Mucosa of descending colon (tissue), 3 donors: Measurements from ENCODE around the gene RNU6-9. TPM values are rescaled to one million over a fixed set of nuclear protein-coding genes. Genes with fewer than 3 reads are reported as not detected.

Experiments
- ATAC-seq: fragments of 200-7000 bp; cut with Tn5 transposase; one replicate; pipeline ENCODE4 v1.9.1; 2020; ENCODE audit warnings: mild to moderate bottlenecking, moderate library complexity
- DNase-seq, 3 donors: peaks; one replicate each; pipeline ENCODE4 v3.0.0-alpha.2; 2020
- H3K36me3 ChIP-seq: fragments of 200-600 bp; one replicate; pipeline ENCODE4 v1.8.0; 2021; ENCODE audit warnings: low read depth, mild to moderate bottlenecking
- H3K4me1 ChIP-seq: fragments of 200-600 bp; one replicate; pipeline ENCODE4 v1.8.0; 2021; ENCODE audit warnings: low read depth, mild to moderate bottlenecking
- H3K4me3 ChIP-seq: fragments of 200-600 bp; one replicate; pipeline ENCODE4 v1.8.0; 2021; ENCODE audit warnings: mild to moderate bottlenecking
- H3K9me3 ChIP-seq: fragments of 200-600 bp; one replicate; pipeline ENCODE4 v1.8.0; 2021; ENCODE audit warnings: mild to moderate bottlenecking
- CTCF ChIP-seq: fragments of 200-600 bp; IDR thresholded peaks from one replicate; pipeline ENCODE4 v1.8.0; 2022; ENCODE audit warnings: antibody characterized with exemption, mild to moderate bottlenecking
- intact Hi-C, 2 donors: fragments of 100-400 bp; cut with DNase I in 1 of 2; cut with micrococcal nuclease in 1 of 2; formaldehyde crosslinking; loops; one replicate each; pipeline versions ENCODE4 v1.11.0 to v1.11.1; 2022; cut with DNase I, micrococcal nuclease
- total RNA-seq, 3 donors: library from RNA; stranded (reverse); fragmentation: NEBNext Ultra II Directional in 2 of 3; extraction: Animal tissue kit (Norgen Biotek cat#: 25700) in 2 of 3; gene quantifications; one replicate each; pipeline versions ENCODE4 v1.2.1 to v1.2.4, GENCODE V29; 2021 to 2023
- donor health status: DM: no; HTN: no; CAD: no; lungs with moderate emphysema.
- donor health status: DM: no; HTN: no; CAD: no.
- donor health status: DM: no; HTN: yes; CAD: no.

Gene RNU6-9
- total RNA-seq, 3 donors from 2014 or later, result not detected

GRCh38 chr19:929891-930258 is 36.6 kb downstream of the RNU6-9 start:
- H3K9me3 ChIP-seq, result no peaks in the 10 kb centered on the region
- intact Hi-C loops, result loop anchor here in 1 of 2 donors (10.0 kb wide), 1 partner anchor 65 kb away; no protein-coding TSS in a partner anchor
- H3K36me3 ChIP-seq, result no peaks in the 10 kb centered on the region
- no peak for TF ChIP-seq CTCF
- H3K4me3 ChIP-seq, result no peak overlapping the region
- DNase-seq (no peak), ATAC-seq (no peak)
- peaks cover 31% of the 10 kb centered on the region for H3K4me1 ChIP-seq

- no peak for TF ChIP-seq CTCF
- intact Hi-C loops, result no loop called here
- Histone ChIP-seq H3K4me3 (no peak overlapping the region), H3K4me1 (peaks cover 34% of the 10 kb centered on the region), H3K9me3 (no peaks in the 10 kb centered on the region), H3K36me3 (no peaks in the 10 kb centered on the region)
- no peak for ATAC-seq
- no peak for DNase-seq
These were observed 38.8 kb downstream of the RNU6-9 start for GRCh38 chr19:931860-932647.

- Histone ChIP-seq H3K4me3 (no peak overlapping the region), H3K36me3 (no peaks in the 10 kb centered on the region), H3K9me3 (no peaks in the 10 kb centered on the region), H3K4me1 (peaks cover 29% of the 10 kb centered on the region)
- DNase-seq (peak in 2 of 3 donors; percentile 59 to 72), ATAC-seq (peak; percentile 34)
- intact Hi-C loops, result no loop called here
- no peak for TF ChIP-seq CTCF
These were observed 39.6 kb downstream of the RNU6-9 start for GRCh38 chr19:932648-933552.

- ATAC-seq, result no peak
- H3K36me3 ChIP-seq, result no peaks in the 10 kb centered on the region
These were observed 40.2 kb downstream of the RNU6-9 start for GRCh38 chr19:933553-933882.

More at GRCh38 chr19:933553-933882, 40.2 kb downstream of the RNU6-9 start:
- Histone ChIP-seq H3K9me3 (no peaks in the 10 kb centered on the region), H3K4me3 (no peak overlapping the region), H3K4me1 (peaks cover 29% of the 10 kb centered on the region)
- no peak for TF ChIP-seq CTCF
- intact Hi-C loops, result no loop called here
- DNase-seq, result no peak
